Suppressor macrophage treated with lipopolysaccharide for 4 hours (primary cell): ENCODE results near the gene ITGB8.

ENCODE experiments used
- DNase-seq: peaks from one replicate; pipeline ENCODE4 v3.0.0-alpha.2; 2020

Gene ITGB8

DNA sequence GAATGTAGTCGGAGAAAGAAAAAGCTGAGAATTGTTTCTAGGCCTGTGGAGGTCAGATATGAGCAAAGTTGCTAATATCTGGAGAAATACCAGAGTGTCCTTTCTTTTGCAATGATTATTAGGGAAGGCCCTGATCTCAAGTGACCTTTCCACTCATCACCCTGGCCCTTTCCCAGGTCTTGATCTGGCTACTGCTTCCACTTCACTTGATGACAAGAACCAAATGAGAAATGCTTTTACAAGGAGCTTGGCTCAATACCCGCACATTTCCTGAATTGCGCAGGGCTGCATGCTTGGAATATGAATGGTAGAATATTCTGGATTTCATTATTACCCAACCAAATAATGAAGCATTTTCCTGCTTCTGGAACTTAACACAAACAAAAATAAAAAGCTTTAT, 104.6 kb downstream of the ITGB8 start:
- peak; percentile 95 for DNase-seq

DNA sequence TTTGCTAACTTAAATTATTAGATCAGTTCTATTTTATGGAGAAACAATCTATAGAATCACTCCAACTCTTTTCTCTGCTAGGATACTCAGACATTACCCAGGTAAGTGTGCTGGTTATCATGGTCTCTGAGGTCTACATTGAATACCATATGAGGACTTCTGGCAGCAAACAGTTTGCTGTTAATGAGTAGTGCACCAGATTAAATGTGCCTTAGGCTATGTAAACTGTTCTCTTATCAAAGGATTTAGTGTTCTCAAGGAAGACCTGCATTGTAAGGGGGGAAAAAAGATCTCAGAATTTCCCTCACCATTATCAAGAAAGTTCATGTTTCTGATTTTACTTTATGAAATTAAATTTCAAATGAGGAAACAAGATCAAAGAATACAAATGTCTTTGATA, 107.5 kb downstream of the ITGB8 start:
- no peak for DNase-seq

DNA sequence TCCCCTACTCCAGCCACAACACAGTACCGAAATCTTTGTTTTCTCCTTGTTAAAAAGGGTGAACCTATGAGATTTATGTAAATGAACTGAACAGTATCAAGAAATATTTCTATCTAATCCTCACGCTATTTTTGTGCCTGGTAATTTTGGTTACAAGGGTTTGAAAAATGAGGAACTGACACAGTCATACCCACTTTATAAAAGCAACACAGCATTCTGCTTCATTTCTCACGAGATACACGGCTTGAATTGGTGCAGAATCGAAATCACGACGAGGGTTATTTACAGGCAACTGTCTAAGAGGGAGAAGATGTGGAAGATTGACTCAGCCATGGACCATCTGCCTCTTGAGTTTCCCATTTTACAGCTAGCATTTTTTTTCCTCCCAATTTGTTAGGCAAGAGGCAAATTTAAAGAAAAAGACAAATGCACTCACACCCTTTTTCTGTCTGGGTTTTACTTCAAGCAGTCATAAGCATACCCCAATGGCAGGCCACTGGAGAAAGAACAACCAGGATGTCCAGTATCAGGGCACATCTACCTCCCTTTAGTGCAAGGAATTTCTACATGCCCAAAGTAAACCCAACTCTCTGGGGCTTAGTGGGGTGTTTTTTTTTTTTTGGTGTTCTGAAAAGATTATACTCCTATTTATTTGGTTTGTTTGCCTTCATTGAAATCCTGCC, 108.1 kb downstream of the ITGB8 start:
- peak; percentile 96 for DNase-seq

DNA sequence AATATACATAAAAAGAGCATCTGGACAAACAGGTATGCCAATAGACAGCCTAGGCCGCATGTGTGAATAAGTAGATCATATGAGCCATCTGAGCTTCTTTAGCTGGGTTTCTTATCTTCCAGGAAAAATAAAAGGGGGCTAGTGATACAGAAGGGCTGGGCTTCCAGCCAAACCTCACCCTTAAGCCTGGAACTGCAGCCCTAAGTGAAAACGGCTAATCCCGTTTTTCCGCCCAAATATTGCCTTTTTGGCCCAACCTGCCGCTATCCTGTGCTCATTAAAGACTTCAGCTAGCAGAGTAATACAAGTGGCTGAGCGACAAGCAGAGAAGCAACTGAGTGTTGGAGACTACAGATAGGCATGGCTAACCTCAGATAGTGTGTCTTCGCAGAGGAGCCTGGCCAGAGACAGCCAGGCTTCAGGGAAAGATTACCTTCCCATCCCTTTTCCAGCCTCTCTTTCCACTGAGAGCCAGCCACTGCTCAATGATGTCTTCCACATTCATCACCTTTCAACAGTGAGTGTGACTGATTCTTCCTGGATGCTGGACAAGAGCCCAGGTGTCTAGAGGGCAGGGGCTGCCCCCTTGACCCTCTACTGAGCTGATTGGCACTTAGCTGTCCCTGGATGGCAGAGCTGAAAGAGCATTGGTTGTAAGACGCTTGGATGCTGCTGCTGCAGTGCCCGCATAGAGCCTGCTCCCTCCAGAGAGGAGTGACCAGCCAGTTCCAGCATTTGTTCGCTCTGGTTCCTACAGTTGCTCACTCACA, 108.9 kb downstream of the ITGB8 start:
- DNase-seq: no peak

DNA sequence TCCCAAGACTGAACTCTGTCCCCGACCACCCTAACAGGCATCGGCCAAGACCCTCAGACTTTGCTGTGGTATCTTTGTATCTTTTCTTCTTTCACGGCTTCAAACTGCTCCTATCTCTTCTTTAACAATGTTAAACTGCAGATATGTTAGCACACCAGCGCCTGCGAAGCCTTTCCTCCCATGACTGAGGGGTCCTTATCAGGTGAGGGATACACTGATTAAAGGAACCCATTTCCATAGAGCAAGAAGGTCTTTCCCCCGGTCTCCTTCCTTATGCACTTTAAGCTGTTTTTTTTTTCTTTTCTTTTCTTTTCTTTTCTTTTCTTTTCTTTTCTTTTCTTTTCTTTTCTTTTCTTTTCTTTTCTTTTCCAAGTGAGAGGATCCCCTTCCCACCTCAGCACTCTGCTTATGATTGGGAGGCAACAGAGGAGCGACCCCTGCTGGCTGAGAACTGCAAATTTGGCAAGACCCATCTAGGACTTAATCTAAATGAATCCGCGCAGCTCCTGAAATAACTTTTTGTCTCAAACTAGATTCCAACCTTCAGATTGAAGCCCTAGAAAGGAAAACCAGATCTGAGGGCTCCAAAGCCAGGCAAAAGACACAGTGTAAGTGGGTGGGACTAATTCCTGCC, 109.9 kb downstream of the ITGB8 start:
- no peak for DNase-seq

DNA sequence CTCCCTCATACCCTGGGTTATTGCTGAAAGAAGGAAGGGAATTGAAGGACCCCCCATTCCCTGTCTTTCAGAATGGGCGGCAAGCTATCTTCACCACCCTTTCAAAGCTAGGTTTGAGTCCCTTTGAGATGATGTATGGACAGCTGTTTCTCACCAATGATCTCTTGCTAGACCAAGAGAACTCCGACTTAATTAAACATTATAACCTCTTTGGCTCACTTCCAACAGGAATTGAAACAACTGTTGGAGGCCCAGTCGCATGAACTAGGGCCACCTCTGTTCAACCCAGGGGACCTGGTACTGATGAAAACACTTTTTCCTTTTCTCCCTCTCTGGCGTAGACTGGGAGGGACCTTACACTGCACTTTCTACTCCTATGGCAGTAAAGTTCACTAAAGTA, 110.6 kb downstream of the ITGB8 start:
- no peak for DNase-seq

DNA sequence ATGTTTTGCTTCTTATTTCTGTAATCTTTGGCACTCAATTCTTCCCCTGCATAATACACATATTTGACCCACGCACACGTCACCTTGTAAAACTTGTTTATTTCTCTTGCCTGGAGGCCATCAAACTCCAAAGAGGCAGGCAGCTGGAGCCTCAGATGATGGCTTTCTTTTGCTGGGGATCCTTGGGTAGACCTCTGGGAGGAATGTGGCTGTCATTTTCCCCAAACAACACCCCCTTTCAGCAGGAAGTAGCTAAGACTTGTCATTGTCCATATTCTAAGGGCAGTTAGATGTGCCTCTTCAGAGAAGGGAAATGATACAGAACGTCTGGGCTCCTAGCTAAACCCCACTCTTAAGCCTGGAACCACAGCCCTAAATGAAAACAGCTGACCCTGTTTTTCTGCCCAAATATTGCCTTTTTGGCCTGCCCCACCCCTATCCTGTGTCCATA, 111.3 kb downstream of the ITGB8 start:
- DNase-seq: no peak

DNA sequence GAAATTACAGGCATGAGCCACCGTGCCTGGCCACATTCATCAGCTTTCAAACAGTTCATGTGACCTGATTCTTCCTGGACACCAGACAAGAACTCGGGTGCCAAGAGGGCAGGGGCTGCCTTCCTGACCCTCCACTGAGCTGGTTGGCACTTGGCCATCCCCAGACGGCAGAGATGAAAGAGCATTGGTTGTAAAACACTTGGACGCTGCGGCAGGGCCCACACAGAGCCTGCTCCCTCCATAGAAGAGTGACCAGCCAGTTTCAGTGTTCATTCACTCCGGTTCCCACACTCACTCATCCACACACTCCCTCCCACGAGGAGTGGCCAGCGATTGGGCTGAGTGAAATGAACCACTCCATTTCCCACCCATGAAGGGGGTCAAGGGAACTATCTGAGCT, 112.3 kb downstream of the ITGB8 start:
- no peak for DNase-seq

DNA sequence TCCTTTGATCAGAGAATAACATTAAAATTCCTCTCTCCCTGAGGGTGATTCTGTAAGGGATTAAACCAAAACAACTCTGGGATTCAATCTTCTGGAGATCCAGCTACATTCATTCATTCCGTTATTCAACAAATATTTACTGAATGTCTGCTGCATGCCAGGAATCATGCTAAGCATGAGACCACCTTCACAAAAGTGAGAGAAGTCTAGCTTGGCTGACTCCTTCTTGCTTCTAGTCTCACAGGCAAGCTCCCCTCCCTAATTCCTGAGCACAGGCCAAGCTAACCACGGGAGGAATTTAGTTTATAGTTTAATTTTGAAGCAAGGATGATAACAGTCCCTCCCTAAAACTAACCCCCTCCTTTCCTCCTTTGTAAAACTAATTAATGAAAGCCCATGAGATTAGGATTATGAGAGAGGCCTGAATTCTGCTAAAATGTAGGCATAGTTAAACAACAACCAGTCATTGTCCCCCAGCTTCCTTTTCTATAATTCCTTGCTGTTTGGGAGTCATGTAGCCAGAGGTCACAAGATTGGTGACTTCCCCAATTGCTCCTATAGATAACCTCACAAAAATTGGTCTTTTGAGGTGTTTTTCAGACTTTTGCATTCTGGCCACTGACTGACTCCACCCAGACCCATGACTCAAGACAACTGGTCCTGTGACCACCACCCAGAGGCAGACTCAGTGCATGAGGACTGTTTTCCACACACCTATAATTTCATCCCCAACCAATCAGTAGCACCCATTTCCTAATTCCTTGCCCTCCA, 113.5 kb downstream of the ITGB8 start:
- DNase-seq: peak; percentile 71

DNA sequence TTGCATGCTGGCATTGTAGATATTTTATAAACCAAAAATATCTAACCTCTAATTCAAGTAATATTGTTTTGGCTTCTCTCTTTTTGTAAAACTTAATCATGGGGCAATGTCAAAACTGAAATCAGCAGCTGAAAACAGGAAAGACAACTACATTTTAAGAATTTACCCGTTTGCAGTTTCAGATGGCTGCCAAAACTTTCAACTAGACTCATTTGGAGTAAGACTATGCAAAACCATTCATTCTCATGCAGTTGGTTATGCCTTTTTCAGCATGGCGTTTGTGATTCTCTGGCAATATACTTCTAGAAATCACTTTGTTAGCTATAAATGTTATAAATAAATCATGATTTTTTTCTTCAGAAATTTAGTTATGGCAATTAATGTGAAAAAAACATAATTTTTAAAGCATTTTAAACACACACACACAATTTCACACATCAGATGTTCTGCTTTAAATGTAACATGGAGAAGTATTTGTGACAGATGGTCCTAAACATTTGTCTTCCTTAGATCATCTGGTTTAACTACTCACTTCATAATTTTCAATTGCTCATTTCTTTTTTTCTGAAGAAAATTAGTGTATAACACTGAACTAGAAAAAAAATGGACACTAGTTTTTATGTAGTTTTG, 116.4 kb downstream of the ITGB8 start:
- DNase-seq: no peak

DNA sequence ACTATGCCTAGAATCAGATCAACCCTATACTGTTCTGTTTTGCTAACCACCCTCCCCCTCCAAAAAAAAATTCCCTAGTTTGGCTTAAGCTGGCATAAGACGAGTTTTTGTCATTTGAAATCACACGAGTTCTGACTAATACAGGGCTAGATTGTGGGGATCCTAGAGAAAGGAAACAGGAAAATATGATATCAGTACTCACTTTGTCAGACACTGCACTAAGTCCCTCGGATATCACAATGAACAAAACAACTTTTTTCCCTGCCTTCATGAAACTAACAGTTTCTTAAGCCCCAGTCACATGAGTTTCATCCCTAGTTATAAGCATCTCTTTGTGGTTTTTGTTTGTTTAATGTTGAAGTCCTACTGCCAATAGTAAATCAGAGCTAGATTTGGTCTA, 118.5 kb downstream of the ITGB8 start:
- DNase-seq: peak; percentile 92

DNA sequence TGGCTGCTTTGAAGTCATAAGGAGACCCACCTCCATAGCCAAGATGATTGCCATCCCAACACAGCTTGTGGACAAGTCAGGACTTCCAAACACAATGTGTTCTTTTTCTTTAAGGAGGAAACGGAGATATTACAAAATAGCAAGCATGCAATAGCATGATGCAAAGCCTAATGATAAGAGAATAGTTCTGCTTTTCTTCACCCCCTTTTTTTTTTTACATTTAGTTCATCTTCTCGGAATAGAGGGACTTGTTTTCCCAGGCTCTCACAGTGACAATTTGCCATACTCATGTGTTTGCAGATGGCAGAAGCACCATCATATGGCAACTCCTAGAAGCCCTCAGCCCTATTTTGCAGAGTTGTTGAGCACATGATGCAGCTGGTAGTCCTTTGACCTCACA, 119.8 kb downstream of the ITGB8 start:
- peak; percentile 90 for DNase-seq

DNA sequence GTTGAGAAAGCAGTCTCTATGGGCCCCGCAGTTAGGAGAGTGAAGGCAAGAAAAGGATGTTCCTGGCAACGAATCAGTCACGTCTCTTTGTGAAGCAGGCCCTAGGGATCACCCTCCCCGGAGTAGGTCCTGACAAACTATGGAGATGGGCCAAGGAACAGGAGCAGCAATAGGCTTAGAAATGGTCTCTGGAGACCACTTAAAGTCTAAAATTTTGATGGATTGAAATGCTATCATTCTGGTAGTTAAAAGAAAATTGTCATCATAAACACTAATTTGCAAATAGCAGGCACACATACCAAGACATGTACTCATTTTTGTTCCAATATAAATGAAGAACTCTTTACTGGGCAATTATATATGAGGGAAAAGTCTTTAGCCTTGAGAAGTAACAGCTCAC, 123.5 kb downstream of the ITGB8 start:
- DNase-seq: no peak

DNA sequence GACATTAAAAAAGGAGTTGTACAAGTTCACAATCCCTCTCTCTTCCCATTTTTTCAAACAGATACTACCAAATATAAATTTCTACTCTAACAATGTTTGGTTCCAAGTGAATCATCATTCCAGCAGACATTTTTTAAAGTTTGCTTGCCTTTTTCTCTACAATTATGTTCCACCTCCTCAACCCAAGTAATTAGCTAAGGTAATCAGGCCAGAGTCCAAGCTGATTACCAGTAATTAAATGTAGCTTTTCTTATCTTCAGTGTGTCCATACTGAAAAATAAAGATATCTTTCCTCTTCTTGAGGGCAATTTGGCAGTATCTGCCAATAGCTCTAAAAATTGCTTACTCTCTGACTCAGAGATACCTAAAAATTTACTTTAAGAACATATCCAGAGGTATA, 126.0 kb downstream of the ITGB8 start:
- no peak for DNase-seq

DNA sequence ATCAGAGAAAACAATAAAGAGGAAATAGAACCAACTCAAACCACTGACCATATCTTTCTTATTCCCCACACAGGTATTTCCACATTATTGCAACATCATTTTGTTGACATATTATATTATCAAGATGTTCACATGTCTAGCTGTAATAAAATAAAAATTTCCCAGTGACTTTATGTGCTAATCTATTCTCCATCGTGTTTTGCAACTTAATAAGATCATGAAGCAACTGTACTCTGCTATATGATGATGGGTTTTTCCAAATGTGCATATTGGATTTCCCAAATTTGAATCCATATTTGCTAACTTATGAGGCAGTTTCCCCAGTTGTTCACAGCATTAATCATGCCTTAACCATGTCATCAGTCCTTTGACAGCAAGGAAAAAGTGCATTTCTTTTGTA, 127.8 kb downstream of the ITGB8 start:
- DNase-seq: peak; percentile 95

DNA sequence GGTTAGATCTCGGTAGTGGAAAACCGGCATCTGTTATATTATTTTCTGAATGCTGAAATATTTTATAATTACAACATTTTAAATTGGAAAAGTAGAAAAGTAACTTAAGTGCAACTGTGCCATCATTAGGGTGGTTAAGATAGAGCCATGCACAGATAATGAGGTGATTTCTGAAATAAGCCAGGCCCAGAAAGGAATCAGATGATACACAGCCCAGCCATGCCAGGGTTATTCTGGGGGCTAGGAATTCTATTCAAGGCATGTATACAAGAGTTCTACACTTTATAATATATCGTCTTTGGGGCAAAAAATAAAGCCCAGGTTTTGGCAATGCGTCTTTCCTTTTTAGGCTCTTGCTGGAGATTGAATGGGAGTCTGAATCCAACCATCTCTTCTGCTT, 128.7 kb downstream of the ITGB8 start:
- DNase-seq: no peak

DNA sequence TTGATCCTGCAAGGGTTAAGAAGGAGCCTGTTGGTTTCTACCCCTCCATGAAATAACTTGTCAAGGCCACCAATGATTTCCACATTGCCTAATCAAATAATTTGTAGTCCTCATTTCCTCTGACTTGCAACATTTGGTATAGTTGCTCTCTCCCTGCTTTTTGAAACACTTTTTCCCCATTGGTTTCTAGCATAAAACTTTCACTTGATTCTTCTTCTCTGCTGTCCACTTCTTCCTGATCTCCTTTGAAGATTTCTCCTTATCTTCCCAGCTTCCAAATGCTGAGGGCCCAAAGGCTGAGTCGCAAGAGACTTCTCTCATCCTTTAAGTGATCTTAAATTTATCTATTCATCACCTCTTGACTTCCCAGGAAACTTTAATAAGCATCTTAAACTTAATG, 134.2 kb downstream of the ITGB8 start:
- DNase-seq: peak; percentile 59
